SK-N-SH treated with all-trans-retinoic acid at 6 μM for 48 hours (cell line): Measurements from ENCODE around the gene TSSK1B.

Source experiments
- ATAC-seq: fragments of 200-7000 bp; cut with Tn5 transposase; 3 replicates; pipeline ENCODE4 v1.9.1; 2020; ENCODE audit warnings: mild to moderate bottlenecking, moderate library complexity
- CSDC2 ChIP-seq: fragments of 250-450 bp; sonication (Bioruptor Pico); IDR thresholded peaks from 2 replicates; pipeline ENCODE4 v1.5.0; 2020; ENCODE audit warnings: mild to moderate bottlenecking, moderate library complexity
- ESRRG ChIP-seq: fragments of 250-450 bp; sonication (Bioruptor Pico); IDR thresholded peaks from 2 replicates; pipeline ENCODE4 v1.6.1; 2021; ENCODE audit warnings: mild to moderate bottlenecking
- GLIS3 ChIP-seq: fragments of 250-450 bp; sonication (Bioruptor Pico); IDR thresholded peaks from 2 replicates; pipeline ENCODE4 v1.5.0; 2020; ENCODE audit warnings: mild to moderate bottlenecking, moderate library complexity
- ISL1 ChIP-seq: fragments of 250-450 bp; sonication (Bioruptor Pico); IDR thresholded peaks from 2 replicates; pipeline ENCODE4 v2.1.2; 2022; ENCODE audit warnings: mild to moderate bottlenecking, moderate library complexity
- PPARA ChIP-seq: fragments of 250-450 bp; sonication (Bioruptor Pico); IDR thresholded peaks from 2 replicates; pipeline ENCODE4 v1.5.0; 2020; ENCODE audit warnings: mild to moderate bottlenecking, borderline replicate concordance
- RARB ChIP-seq: fragments of 250-450 bp; sonication (Bioruptor Pico); IDR thresholded peaks from 2 replicates; pipeline ENCODE4 v1.8.0; 2021; ENCODE audit warnings: mild to moderate bottlenecking, moderate library complexity
- SNAI2 ChIP-seq: fragments of 250-450 bp; sonication (Bioruptor Pico); IDR thresholded peaks from 2 replicates; pipeline ENCODE4 v1.5.0; 2020; ENCODE audit warnings: mild to moderate bottlenecking, moderate library complexity
- TCF4 ChIP-seq: fragments of 250-450 bp; sonication (Bioruptor Pico); IDR thresholded peaks from 2 replicates; pipeline ENCODE4 v1.8.0; 2021; ENCODE audit warnings: mild to moderate bottlenecking, moderate library complexity, borderline replicate concordance
- TOX ChIP-seq: fragments of 250-450 bp; sonication (Bioruptor Pico); IDR thresholded peaks from 2 replicates; pipeline ENCODE4 v1.8.0; 2021; ENCODE audit warnings: mild to moderate bottlenecking, moderate library complexity, borderline replicate concordance
- ZC3H10 ChIP-seq: fragments of 250-450 bp; sonication (Bioruptor Pico); IDR thresholded peaks from 2 replicates; pipeline ENCODE4 v1.5.1; 2021; ENCODE audit warnings: mild to moderate bottlenecking, moderate library complexity
- ZFP3 ChIP-seq: fragments of 250-450 bp; sonication (Bioruptor Pico); IDR thresholded peaks from 2 replicates; pipeline ENCODE4 v1.5.0; 2020; ENCODE audit warnings: mild to moderate bottlenecking, moderate library complexity
- ZFP30 ChIP-seq: fragments of 450-650 bp; formaldehyde crosslinking; IDR thresholded peaks from 2 replicates; pipeline ENCODE4 v1.5.0; 2022; ENCODE audit warnings: mild to moderate bottlenecking, moderate library complexity
- ZNF565 ChIP-seq: fragments of 450-650 bp; formaldehyde crosslinking; conservative IDR thresholded peaks from 2 replicates; pipeline ENCODE4 v1.5.0; 2020; ENCODE audit warnings: low read depth, mild to moderate bottlenecking, moderate library complexity
- ZNF70 ChIP-seq: fragments of 450-650 bp; formaldehyde crosslinking; IDR thresholded peaks from 2 replicates; pipeline ENCODE4 v1.5.0; 2020; ENCODE audit warnings: mild to moderate bottlenecking, moderate library complexity
- ZNF8 ChIP-seq: fragments of 450-650 bp; formaldehyde crosslinking; IDR thresholded peaks from 2 replicates; pipeline ENCODE4 v1.5.0; 2020; ENCODE audit warnings: mild to moderate bottlenecking, moderate library complexity
- TF ChIP-seq, protein P1 (sequence below): fragments of 250-450 bp; sonication (Bioruptor Pico); IDR thresholded peaks from 2 replicates; pipeline ENCODE4 v1.5.0; 2020; ENCODE audit warnings: mild to moderate bottlenecking, moderate library complexity
- TF ChIP-seq, protein P2 (sequence below): fragments of 250-450 bp; sonication (Bioruptor Pico); IDR thresholded peaks from 2 replicates; pipeline ENCODE4 v1.5.1; 2021; ENCODE audit warnings: mild to moderate bottlenecking, moderate library complexity
- TF ChIP-seq, protein P3 (sequence below): fragments of 250-450 bp; sonication (Bioruptor Pico); IDR thresholded peaks from 2 replicates; pipeline ENCODE4 v1.8.0; 2021; ENCODE audit warnings: low read depth, mild to moderate bottlenecking, moderate library complexity, borderline replicate concordance
- TF ChIP-seq, protein P4 (sequence below): fragments of 250-450 bp; sonication (Bioruptor Pico); IDR thresholded peaks from 2 replicates; pipeline ENCODE4 v1.5.1; 2020; ENCODE audit warnings: low read depth, mild to moderate bottlenecking, moderate library complexity
- TF ChIP-seq, protein P5 (sequence below): fragments of 250-450 bp; sonication (Bioruptor Pico); IDR thresholded peaks from 2 replicates; pipeline ENCODE4 v1.8.0; 2020; ENCODE audit warnings: mild to moderate bottlenecking, moderate library complexity, borderline replicate concordance

TSSK1B gene

DNA sequence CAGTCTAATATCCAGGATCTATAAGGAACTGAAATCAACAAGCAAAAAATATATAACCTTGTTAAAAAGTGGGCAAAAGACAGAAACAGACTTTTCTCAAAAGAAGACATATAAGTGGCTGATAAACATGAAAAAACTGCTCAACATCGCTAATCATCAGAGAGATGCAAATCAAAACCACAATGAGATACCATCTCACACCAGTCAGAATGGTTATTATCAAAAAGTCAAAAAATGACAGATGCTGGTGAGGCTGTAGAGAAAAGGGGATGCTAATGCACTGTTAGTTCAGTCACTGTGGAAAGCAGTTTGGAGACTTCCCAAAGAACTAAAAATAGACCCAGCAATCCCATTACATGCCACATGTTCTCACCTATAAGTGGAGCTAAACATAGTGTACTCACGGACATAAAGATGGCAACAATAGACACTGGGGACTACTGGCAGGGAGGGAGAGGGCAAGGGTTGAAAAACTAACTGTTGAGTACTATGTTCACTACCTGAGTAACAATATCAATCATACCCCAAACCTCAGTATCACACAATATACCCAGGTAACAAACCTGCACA, 11.7 kb upstream of the TSSK1B start:
- ATAC-seq, result no peak
- TF ChIP-seq ZNF8 (CRISPR knock-in tag) (no peak), ISL1 (CRISPR knock-in tag) (peak; percentile 44), TOX (no peak)
- TF ChIP-seq, protein P1, sequence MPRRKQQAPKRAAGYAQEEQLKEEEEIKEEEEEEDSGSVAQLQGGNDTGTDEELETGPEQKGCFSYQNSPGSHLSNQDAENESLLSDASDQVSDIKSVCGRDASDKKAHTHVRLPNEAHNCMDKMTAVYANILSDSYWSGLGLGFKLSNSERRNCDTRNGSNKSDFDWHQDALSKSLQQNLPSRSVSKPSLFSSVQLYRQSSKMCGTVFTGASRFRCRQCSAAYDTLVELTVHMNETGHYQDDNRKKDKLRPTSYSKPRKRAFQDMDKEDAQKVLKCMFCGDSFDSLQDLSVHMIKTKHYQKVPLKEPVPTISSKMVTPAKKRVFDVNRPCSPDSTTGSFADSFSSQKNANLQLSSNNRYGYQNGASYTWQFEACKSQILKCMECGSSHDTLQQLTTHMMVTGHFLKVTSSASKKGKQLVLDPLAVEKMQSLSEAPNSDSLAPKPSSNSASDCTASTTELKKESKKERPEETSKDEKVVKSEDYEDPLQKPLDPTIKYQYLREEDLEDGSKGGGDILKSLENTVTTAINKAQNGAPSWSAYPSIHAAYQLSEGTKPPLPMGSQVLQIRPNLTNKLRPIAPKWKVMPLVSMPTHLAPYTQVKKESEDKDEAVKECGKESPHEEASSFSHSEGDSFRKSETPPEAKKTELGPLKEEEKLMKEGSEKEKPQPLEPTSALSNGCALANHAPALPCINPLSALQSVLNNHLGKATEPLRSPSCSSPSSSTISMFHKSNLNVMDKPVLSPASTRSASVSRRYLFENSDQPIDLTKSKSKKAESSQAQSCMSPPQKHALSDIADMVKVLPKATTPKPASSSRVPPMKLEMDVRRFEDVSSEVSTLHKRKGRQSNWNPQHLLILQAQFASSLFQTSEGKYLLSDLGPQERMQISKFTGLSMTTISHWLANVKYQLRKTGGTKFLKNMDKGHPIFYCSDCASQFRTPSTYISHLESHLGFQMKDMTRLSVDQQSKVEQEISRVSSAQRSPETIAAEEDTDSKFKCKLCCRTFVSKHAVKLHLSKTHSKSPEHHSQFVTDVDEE (CRISPR knock-in tag), result no peak

DNA sequence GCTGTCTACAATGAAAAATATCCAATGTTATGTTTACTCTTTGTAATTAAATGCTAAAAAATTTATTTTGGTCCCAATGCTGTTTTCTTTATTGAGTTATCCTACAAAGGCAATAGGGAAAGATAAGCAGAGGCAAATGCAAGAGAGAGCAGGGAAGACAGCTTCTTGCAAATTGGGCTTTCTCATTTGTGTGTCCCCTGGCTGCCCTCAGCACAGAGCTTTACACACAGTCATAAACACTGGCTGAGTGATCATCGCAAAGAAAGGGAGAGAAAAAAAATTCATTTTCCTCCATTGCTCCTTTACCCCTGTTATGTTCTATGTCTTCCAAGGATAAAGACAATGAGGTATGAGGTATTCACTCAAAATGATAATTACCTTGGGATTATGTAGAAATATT, 2.3 kb upstream of the TSSK1B start:
- ATAC-seq, result no peak
- TF ChIP-seq RARB (CRISPR knock-in tag) (no peak), ZFP30 (no peak), ZFP3 (no peak), GLIS3 (CRISPR knock-in tag) (no peak), CSDC2 (no peak), SNAI2 (no peak), TOX (no peak), TCF4 (CRISPR knock-in tag) (no peak), ZNF70 (CRISPR knock-in tag) (no peak)
- TF ChIP-seq, protein P2, sequence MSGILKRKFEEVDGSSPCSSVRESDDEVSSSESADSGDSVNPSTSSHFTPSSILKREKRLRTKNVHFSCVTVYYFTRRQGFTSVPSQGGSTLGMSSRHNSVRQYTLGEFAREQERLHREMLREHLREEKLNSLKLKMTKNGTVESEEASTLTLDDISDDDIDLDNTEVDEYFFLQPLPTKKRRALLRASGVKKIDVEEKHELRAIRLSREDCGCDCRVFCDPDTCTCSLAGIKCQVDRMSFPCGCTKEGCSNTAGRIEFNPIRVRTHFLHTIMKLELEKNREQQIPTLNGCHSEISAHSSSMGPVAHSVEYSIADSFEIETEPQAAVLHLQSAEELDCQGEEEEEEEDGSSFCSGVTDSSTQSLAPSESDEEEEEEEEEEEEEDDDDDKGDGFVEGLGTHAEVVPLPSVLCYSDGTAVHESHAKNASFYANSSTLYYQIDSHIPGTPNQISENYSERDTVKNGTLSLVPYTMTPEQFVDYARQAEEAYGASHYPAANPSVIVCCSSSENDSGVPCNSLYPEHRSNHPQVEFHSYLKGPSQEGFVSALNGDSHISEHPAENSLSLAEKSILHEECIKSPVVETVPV, result no peak
- TF ChIP-seq, protein P3, sequence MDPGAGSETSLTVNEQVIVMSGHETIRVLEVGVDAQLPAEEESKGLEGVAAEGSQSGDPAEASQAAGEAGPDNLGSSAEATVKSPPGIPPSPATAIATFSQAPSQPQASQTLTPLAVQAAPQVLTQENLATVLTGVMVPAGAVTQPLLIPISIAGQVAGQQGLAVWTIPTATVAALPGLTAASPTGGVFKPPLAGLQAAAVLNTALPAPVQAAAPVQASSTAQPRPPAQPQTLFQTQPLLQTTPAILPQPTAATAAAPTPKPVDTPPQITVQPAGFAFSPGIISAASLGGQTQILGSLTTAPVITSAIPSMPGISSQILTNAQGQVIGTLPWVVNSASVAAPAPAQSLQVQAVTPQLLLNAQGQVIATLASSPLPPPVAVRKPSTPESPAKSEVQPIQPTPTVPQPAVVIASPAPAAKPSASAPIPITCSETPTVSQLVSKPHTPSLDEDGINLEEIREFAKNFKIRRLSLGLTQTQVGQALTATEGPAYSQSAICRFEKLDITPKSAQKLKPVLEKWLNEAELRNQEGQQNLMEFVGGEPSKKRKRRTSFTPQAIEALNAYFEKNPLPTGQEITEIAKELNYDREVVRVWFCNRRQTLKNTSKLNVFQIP (CRISPR knock-in tag), result no peak

DNA sequence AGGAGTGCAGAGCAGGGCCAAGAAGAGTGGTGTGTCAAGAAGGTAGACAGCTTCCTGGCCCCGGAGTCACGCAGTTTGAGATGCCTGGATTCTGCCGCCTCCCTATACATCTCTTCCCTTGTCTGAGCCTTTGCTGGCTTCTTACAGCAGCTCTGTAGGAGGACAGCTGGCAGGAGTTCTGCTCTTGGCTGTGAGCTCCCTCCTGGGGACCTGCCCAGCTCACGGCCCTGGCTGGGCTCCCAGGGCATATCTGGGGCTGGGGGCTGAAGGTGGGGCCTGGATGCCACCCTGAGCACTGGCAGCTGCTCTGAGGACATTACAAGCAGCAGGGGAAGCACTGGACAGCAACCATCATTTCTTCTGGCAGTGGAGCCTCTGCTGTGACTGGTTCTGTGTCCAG, 786 bp upstream of the TSSK1B start:
- TF ChIP-seq ZFP3 (no peak), TOX (no peak), CSDC2 (no peak), SNAI2 (no peak), ESRRG (CRISPR knock-in tag) (no peak), ZC3H10 (CRISPR knock-in tag) (no peak), ZNF8 (CRISPR knock-in tag) (no peak)
- TF ChIP-seq, all 23 proteins: peak for 0
- ATAC-seq, result no peak

DNA sequence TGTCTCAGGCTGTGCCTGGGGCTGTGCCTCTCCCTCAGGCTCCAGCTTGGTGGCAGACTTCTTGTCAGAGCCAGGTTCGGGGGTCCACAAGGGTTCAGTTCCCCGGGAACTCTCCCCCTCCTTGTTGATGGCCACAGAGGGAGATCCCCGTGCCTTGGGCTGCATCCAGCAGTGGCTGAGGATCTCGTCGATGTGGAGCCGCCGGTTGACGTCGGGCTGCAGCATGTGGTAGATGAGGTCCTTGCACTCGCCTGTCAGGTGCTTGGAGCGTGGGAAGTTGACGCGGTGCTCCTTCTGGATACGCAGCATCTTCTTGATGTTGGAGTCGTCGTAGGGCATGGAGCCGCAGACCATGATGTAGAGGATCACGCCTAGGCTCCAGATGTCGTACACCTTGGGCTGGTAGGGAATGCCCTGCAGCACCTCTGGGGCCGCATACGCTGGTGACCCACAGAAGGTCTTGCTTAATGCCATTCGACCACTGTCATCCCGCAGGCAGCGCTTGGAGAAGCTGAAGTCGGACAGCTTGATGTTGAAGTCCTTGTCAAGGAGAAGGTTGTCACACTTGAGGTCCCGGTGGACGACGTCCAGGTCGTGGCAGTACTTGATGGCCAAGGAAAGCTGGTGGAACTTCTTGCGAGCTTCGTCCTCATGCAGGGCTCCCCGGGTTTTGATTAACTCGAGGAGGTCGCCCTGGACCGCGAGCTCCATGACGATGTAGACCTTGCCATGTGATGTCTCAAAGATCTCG, 752 bp downstream of the TSSK1B start:
- TF ChIP-seq ZC3H10 (CRISPR knock-in tag) (no peak), ZNF565 (CRISPR knock-in tag) (no peak), ESRRG (CRISPR knock-in tag) (no peak), PPARA (CRISPR knock-in tag) (no peak), ZFP30 (no peak), ZNF70 (CRISPR knock-in tag) (no peak), ZNF8 (CRISPR knock-in tag) (no peak), GLIS3 (CRISPR knock-in tag) (no peak), SNAI2 (no peak), ZFP3 (no peak), ISL1 (CRISPR knock-in tag) (no peak), RARB (CRISPR knock-in tag) (no peak)
- TF ChIP-seq, protein P1 (CRISPR knock-in tag), result no peak
- TF ChIP-seq, protein P4, sequence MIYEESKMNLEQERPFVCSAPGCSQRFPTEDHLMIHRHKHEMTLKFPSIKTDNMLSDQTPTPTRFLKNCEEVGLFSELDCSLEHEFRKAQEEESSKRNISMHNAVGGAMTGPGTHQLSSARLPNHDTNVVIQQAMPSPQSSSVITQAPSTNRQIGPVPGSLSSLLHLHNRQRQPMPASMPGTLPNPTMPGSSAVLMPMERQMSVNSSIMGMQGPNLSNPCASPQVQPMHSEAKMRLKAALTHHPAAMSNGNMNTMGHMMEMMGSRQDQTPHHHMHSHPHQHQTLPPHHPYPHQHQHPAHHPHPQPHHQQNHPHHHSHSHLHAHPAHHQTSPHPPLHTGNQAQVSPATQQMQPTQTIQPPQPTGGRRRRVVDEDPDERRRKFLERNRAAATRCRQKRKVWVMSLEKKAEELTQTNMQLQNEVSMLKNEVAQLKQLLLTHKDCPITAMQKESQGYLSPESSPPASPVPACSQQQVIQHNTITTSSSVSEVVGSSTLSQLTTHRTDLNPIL, result no peak
- TF ChIP-seq, protein P5, sequence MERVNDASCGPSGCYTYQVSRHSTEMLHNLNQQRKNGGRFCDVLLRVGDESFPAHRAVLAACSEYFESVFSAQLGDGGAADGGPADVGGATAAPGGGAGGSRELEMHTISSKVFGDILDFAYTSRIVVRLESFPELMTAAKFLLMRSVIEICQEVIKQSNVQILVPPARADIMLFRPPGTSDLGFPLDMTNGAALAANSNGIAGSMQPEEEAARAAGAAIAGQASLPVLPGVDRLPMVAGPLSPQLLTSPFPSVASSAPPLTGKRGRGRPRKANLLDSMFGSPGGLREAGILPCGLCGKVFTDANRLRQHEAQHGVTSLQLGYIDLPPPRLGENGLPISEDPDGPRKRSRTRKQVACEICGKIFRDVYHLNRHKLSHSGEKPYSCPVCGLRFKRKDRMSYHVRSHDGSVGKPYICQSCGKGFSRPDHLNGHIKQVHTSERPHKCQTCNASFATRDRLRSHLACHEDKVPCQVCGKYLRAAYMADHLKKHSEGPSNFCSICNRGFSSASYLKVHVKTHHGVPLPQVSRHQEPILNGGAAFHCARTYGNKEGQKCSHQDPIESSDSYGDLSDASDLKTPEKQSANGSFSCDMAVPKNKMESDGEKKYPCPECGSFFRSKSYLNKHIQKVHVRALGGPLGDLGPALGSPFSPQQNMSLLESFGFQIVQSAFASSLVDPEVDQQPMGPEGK (CRISPR knock-in tag), result no peak
- ATAC-seq, result no peak
